Neural progenitor cell (in vitro differentiated cells): Measurements from ENCODE around the gene SKP2.

Experiments
- CTCF ChIP-seq: fragments of 200-600 bp; sonication (generic); IDR thresholded peaks from 2 replicates; pipeline ENCODE4 v1.5.1; 2017; ENCODE audit warnings: antibody characterized with exemption, mild to moderate bottlenecking
- EZH2 ChIP-seq: fragments of 200-600 bp; sonication (generic); IDR thresholded peaks from 2 replicates; pipeline ENCODE4 v1.6.1; 2017; ENCODE audit warnings: antibody characterized with exemption, mild to moderate bottlenecking, moderate library complexity
- EZH2phosphoT487 ChIP-seq: fragments of 200-600 bp; sonication (generic); IDR thresholded peaks from 2 replicates; pipeline ENCODE4 v1.6.1; 2017; ENCODE audit warnings: antibody characterized with exemption

- no peak for TF ChIP-seq EZH2
- no peak for TF ChIP-seq CTCF
- TF ChIP-seq EZH2phosphoT487: no peak
Observed at GRCh38 chr5:36180556-36181350, 28.8 kb downstream of the SKP2 start.
